NCI-H2171 (cell line): ENCODE results near the gene PSKH1.
A peak's percentile ranks its signal among the peaks of the same experiment; 100 is the strongest.

Source experiments
- DNase-seq: peaks from one replicate; lab custom pipeline; 2025; lab: John Stamatoyannopoulos, UW

PSKH1 gene

DNA sequence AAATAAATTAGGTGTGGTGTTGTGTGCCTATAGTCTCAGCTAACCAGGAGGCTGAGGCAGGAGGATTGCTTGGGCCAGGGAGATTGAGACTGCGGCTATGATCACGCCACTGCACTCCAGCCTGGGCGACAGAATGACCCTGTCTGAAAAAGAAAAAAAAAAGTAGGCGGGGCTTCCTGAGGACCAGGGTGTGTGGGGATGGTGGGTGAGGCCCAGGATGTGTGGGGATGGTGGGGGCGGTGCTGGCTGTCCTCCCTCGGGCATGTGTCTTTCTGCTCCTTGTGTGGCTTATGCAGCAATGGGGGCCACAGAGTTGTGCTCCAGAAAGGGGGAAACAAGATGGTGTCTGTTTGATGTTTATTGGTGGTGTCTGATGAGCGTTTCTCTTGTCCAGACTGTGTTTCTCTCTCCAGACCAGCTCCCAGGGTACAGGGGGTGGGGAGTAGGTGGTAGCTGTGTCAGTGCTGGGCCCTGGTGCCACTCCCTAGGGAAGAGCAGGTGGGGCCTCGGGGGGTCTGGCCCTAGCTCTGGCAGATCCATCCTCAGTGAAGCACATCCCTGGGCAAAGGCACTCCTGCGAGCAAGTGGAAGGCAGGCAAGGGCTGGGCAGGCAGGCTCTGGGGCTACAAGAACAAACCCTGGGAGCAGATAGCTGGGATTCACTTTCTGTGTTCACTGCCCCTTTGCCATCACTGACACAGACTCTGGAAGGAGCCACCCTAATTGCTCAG lies 48.6 kb downstream of the PSKH1 start:
- DNase-seq, result no peak

DNA sequence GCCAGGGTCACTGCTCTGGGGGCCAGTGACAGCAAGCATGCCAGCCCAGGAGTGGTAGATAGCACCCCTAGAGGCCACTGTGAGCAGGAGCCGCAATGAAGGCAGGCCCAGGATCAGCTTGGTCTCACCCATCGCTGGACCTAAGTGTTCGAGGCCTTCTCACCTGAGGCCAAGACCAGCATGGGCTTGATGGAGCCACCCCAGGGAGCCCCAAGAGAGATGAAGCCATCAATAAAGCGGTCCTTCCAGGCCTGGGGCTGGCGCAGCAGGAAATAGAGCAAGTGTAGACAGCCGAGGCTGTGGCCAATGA lies 49.1 kb downstream of the PSKH1 start:
- DNase-seq, result no peak

DNA sequence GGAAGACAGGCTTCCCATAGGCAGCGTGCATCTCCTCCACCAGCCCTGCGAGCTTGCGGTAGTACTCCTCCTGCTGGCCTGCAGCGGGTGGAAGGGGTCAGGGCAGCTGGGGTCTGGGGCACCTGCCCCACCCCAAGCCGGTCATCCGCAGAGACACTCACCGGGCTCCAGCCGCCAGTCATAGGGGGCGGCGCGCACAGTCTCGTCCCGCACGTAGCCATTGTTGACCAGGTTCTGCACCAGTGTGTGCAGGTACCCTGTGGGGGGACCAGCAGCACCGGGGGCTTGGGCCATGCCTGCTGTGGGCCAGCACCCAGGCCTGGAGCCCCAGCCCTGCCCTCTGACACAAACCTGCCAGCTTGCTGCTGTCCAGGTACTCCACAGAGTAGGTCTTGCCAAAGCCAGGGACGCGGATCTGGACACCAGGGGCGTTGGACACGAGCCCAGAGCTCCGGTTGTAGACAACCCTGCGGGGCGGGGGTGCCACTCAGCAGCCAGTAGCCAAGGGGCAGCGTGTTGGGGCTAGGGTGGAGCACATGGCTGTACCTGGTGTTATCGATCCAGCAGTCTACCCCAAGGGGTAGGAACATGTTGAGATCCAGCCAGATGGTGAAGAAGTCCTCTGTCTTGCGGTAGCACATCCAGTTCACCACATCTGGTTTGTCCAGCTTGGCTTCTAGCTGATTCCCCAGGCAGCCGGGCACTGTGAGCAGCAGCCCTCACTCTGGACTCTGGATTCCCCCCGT lies 49.6 kb downstream of the PSKH1 start:
- DNase-seq, result no peak

DNA sequence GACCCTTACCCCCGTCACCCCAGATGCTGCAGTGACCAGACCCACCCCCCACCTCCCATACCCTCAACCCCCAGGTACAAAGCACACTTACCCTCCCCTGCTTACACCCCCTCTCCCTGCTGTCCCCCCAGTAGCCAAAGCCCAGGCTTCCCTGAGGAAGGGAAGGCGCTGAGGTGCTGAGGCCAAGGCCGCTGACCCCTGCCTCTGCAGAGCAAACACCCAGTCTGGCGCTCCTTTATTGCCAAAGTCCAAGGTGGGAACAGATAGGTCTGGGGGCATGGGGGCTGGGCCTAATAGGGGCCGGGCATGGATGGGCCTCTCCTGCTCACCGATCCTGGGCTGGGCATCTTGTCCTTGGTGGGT lies 50.2 kb downstream of the PSKH1 start:
- no peak for DNase-seq

DNA sequence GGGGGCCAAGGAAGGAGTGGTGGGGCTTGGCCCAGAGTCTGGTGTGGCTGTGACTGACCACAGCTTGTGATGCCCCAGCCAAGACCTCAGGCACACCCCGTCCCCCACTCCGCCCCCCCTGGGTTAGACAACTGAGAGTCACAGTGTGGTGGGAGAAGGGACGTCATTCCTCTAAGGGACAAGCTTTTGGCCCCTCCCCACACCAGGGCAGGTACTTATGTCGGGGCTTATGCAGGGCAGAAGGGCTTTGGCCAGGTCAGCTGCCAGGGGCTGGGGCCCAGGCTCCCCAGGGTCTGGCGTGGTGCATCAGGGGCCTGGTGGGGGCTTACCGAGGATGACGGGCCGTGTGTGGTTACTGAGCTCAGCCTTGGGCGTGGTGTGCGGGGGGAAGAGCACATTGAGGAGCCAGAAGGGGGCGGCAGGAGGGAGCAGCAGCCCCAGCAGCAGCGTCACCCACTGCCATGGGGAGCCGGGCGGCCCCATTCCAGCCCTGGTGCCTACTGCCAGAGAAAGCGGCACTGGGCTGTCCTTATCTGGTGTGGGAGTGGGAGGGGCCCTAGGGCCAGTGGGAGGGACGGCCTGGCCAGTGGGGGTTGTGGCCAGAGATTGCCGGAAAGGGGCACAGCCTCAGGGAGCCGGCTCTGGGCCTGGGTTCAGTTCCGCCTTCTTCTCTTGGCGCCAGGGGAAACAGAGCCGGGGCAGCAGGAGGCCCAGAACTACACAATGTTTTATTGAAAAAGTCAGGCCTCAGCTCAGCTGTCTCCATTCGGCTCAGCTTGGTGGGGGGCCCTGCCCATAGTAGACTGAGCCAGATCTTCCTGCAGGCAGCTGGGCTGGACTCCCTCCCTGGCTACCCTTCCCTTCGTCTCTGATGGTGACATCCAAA lies 50.8 kb downstream of the PSKH1 start, which contains the start of gene LCAT:
Gene LCAT (minus strand): TSS at position 502 of the 886 bp plus-strand sequence. CDS start 19 bp downstream, at position 483.
- DNase-seq, result no peak

DNA sequence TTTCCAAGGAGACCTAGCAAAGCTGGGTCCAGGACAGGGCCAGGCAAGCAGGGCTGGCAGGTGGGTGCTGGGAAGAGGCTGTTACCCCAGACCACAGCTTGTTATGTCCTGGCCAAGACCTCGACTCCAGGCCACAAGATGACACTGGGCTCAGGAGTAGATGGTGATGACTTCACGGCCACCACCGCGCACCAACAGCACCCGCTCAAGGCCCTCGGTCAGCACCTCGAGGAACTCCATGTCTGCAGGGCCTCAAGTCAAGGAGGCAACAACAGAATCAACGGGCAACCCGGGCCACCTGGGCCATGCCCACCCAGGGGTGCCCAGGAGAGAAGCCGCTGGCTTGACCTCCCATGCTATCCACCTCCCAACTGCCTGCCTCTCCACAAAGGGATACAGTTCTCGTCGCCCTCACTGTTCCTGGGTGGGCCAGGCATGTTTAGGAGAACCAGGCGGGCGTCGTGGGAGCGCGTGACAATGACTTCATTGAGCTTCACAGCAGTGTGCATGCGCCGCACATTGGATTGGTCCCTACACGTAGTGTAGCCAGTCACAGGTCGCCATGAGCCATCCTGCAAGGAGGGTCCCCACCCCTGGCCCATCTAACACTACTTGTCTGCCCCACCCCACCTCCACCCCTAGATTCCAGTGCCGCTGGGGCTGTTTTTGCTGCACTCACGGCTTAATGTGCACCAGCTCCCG lies 51.8 kb downstream of the PSKH1 start:
- no peak for DNase-seq

DNA sequence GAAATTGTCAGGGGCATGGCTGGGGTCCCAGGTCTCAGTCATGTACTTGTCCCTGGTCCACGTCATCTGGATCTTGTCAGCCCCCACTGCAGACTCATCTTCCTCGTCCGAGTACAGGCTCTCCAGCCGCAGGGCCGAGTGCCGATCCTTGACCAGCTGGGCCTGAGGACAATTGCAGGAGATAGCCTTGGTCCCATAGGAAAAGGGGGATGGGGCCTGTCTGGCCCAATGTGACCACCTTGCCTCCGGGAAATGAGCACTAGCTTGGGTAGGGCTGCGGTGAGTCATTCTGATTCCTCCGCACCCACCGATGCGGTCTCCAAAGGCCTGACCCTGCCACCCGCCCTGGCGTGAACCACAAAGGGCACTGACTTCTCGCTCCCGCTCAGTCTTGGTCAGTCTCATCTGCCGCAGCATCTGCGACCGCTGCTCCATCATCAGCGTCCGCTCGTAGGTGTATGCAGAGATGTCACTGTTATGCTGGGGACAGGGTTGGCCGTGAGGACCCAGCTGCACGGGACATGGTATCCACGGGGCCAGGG lies 52.4 kb downstream of the PSKH1 start:
- DNase-seq, result no peak

DNA sequence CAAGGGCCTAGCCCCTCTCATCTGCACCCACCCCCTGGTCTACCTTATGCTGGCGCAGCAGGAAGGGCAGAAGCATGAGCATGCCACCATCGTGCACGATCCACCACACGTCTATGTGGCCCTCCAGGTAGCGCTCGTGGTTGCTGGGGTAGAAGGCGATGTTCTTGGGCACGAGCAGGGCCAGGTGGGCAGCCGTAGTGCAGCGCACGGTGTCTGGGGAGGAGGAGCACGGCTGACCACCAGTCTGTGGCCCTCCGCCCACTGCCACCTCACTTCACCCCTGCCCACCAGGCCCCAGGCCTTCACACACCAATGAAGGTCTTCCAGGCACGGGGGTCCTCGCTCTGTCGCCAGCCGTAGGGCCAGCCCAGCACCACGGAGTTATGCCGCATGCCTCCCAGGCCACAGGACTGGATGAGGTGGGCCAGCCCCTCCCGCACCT lies 53.1 kb downstream of the PSKH1 start:
- no peak for DNase-seq

DNA sequence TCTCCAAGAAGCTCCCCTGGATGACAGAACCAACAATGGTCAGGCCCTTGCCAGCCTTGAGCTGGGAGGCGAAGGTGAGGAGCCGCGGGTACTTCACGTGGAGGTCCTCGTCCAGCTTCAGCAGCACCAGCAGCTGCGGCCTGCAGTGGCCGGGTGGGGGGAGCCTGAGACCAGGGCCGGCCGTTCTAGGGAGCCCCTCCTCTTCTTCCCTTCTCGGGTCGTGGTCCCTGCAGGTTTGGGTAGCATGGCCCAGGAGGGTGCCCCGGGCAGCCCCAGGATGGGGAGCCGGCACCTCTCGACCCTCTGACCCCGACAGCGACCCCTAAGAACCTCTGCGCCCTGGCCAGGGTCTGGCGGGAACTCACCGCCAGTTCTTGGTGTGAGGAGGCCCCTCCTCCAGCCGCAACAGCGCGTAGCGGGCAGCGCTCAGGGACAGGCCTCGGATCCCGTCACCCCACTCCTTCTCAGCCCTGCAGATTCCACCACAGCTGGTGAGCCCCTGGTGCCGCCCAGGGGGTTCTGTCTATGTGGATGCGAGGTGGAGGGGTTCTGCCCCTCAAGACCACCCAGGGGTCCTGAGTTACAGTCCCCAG lies 54.0 kb downstream of the PSKH1 start:
- DNase-seq, result no peak

DNA sequence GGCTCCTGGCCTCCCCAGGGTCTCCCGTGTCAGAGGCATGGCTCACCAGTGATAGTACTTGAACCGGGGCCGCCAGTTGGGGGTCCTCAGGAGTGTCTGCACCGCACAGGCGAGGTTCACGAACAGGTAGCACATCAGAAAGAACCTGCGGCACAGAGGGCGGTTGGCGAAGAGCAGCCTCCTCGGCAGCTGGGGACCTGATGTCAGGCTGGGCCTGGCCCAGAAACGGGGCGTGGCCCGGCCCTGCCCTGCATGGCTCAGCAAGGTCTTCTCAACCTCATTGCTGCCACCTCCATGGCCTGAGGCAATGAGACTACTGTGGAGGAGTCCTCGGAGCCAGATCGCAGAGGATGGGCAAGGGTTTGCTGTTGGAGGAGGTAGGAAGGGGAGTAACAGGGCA lies 55.0 kb downstream of the PSKH1 start:
- DNase-seq, result no peak

DNA sequence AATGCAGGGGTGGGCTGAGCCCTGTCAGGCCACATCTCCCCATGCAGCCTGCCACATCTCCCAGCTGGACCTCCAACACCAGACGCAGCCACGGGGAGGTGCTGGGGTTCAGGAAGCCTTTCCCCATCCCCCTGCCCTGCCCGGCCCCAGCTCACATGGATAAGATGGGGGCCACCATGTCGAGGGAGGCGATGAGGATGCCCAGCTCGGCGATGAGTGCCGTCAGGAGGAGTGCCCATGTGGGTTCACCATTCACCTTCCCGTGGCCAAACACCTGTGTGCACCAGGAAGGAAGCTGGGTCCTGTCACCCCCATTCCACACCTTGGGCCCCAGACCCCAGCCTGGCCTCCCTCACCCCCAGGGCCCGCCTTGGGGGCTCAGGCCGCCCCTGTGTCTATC lies 56.6 kb downstream of the PSKH1 start:
- no peak for DNase-seq

DNA sequence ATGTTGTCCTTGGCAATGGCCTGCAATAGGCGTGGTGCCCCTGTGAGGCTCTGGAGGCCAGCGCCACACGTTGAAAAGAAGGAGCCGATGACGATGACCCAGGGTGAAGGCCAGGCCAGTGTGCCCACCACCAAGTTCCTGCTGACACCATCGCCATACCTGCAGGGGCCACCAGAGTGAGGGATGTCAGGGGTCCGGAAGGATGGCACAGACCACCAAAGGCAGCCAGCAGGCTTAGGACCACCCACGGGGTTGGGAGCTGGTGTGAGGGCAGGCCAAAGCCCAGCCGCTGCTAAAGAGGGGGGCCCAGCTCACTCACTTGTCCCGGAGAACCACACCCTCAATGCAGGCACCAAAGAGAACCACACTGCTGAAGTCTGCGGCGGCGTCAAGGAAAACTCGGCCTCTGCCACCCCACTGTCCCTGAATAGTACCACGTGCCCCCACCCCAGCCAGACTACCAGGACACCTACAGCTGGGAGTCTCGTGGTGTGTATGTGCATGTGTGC lies 57.3 kb downstream of the PSKH1 start:
- no peak for DNase-seq

DNA sequence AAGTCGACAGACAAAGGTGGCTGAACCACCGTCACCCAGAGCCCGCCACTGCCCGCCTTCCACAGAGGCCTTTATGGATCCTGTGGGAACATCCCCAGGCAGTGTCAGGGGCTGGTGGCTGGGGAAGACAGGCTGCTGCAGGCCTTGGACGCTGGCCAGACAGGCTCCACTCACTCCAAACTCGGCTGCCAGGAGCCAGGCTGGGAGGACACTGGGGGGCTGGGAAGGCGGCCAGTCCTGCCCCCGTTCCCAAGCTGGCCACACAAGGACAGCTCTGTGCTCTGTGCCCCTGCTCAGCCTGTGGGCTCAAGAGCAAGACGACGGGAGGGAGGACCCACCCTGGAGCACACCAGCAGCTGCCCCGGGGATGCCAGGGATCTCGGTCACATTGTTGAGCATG lies 58.4 kb downstream of the PSKH1 start:
- no peak for DNase-seq

- DNase-seq, result no peak
Measured at GRCh38 chr16:67953641-67954375, 60.8 kb downstream of the PSKH1 start.

GRCh38 chr16:67954421-67955196 lies 61.6 kb downstream of the PSKH1 start:
- DNase-seq, result no peak

DNA sequence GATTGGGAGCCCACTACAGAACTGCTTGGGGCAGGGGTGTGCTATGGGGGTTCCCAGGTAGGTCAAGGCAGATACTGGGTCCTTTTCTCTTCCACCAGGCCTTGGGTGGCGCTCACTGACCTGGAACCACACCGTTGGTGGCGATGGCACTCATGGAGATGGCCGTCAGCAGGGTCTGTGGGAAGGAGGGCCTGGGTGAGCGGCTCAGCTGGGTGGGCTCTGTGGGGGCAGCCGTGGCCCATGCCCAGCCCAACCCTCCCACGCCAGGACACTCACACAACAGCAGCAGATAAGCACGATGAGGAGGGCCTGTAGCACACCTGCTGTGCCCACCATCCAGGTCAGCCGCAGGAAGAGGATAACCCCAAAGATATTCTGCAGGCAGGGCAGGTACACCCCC lies 64.6 kb downstream of the PSKH1 start:
- no peak for DNase-seq

- no peak for DNase-seq
Measured at GRCh38 chr16:67959536-67960329, 66.7 kb downstream of the PSKH1 start.

DNA sequence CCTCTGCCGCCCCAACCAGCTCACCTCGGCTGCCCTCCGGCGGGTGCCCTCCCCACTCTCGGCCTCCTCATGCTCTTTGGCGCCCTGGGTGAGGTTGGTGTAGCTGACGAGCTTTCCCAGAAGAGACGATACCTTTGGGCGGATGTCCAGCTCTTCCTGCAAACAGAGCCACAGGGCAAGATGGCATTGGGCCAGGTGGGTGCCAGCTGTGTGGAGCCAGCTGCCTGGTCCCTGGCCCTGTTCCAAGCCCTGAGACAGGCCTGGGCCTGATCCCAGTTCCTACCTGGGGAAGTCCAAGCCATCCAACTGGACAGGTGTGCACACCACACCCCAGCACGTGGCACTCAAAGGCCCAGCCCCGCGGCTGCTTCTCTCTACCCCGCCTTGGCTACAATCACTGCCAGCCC lies 68.5 kb downstream of the PSKH1 start:
- DNase-seq, result peak; percentile 60

- no peak for DNase-seq
Measured at GRCh38 chr16:67962135-67962534, 69.1 kb downstream of the PSKH1 start.
